DMS114 treated with DMSO at 0.1 percent for 48 hours (cell line): ENCODE data around the gene PHF12.
"Not testable (repeated sequence)": the region's sequence is repeated elsewhere in the genome, so short reads cannot be mapped to it uniquely, and the experiment has no call there.

ENCODE experiments used
- DNase-seq: peaks from one replicate; lab custom pipeline; 2025; ENCODE audit not compliant: unreplicated experiment; lab: John Stamatoyannopoulos, UW

PHF12 gene

GRCh38 chr17:28935744-28936460 lies 15.4 kb downstream of the PHF12 start:
- DNase-seq, result no peak

DNA sequence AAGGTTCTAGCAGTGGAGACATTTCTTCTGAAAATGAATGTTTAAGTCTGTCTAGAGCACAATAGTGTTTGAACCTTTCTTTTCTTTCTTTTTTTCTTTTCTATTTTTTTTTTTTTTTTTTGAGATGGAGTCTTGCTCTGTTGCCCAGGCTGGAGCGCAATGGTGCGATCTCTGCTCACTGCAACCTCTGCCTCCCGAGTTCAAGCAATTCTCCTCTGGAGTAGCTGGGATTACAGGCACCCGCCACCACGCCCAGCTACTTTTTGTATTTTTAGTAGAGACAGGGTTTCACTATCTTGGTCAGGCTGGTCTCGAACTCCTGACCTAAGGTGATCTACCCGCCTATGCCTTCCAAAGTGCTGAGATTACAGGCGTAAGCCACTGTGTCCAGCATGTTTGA lies 16.8 kb downstream of the PHF12 start:
- DNase-seq, result not testable (repeated sequence)

DNA sequence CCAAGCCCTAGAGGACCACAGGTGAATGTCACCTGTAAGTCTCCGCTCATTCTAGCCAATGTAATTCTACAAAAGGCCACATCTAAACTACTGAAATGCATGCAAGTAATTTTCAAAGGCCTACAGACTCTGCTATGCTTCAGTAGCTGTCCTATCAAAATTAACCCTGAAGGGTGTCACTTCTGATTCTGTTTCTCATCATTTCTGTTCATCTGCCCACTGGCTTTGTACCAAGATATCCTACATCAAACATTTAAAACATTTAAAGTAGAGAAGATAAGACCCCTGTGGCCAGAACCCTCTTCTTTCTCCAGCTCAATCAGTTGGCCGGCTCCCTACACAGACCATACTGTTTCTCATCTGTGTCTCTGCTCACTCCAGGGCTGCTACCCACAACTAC lies 21.5 kb downstream of the PHF12 start:
- DNase-seq, result no peak

DNA sequence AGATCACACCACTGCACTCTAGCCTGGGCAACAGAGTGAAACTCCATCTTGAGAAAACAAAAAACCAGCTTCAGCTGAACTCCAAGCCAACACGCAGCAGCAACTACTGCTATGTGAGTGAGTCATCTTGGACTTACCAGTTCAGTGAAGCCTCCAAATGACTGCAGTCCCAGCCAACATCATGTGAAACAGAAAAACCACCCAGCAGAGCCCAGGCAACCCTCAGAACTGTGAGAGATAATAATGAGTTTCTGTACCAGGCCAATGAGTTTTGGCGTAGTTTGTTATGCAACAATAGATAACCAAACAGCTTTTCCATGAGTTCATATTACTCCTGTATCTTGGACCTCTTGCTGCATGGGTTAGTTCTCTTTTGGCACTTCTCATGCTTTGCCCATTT lies 23.3 kb downstream of the PHF12 start:
- DNase-seq, result no peak

GRCh38 chr17:28926786-28927185 lies 24.5 kb downstream of the PHF12 start:
- no peak for DNase-seq

DNA sequence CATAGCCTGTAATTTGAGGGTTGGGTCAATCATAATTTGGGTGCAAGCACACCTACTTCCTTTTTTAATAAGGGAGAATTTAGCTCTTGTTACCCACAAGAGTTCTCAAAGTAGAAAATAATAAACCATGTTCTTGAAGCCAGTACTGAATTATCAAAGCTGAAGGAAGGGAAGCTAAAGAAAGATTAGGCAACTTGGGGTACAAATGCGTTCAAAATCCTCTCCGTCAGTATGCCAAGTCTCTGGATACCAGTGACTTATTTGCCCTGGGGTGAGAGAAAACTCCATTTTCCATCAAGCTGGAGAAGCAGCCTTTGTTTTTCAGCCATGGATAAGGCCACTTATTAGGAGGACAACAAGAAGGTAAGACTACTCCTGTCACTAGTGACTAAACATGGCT lies 25.0 kb downstream of the PHF12 start:
- no peak for DNase-seq

DNA sequence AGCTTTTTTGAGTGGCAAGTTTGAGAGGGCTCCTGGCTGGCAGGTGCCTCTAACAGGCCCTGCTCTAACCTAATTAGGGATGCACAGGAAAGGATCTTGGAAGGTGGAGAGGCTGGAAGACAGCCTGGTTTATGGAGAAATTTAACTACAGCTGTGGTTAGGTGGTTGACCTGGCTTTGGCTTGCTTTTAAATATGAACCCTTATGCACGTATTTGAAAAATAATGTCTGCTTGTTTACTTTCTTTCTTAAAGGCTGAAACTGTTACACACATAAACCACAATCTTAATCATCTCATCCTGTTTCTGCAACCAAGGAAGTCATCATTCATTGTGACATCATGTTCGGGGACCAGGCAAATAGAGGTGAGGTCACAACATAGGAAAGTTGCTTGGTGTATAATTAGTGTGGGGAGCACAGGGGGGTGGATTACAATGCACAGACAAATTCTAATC lies 25.4 kb downstream of the PHF12 start:
- DNase-seq, result no peak

- no peak for DNase-seq
Measured at GRCh38 chr17:28920201-28920600, 31.1 kb downstream of the PHF12 start.

DNA sequence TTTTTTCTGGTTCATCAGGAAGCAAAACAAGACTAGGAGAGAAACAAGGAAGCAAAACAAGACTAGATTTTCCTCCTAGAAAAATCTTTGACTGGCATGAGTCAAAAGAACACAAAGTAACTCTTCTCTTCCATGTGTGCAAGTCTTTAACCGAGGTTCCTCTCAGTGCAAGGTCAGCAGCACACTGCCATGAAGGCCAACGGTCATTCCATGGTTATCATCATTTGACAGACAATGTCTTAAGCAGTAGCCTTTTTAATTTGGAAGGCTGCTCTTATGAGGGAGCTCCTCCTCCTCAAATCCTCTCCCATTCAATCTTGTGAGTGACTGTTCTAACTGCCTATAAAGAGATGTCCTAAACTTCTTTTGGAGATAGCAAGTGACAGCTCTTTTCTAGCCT lies 33.0 kb downstream of the PHF12 start:
- no peak for DNase-seq

GRCh38 chr17:28917465-28917864 lies 33.9 kb downstream of the PHF12 start:
- DNase-seq, result no peak

GRCh38 chr17:28917029-28917428 lies 34.3 kb downstream of the PHF12 start:
- DNase-seq, result no peak

- peak; percentile 16 for DNase-seq
Measured at GRCh38 chr17:28916302-28916934, 34.9 kb downstream of the PHF12 start.

DNA sequence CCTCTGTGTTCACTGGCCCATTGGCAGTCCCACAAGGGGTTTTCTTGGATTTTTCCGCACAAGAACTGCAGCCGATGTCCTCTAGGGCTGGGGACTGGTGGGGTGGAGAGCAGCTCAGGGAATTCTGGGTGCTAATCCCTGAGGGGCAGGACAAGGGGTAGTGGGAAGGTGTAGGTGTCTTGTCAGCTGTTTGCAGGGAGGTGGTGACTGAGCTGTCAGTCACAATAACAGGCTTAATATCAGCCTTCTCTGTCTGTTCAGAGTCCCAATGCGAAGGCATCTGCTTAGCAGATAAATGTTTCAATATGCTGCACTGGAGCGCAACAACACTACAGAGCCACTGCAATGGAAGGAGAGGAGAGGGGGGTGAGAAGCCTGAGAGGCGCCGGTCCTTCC lies 38.4 kb downstream of the PHF12 start:
- DNase-seq, result no peak

DNA sequence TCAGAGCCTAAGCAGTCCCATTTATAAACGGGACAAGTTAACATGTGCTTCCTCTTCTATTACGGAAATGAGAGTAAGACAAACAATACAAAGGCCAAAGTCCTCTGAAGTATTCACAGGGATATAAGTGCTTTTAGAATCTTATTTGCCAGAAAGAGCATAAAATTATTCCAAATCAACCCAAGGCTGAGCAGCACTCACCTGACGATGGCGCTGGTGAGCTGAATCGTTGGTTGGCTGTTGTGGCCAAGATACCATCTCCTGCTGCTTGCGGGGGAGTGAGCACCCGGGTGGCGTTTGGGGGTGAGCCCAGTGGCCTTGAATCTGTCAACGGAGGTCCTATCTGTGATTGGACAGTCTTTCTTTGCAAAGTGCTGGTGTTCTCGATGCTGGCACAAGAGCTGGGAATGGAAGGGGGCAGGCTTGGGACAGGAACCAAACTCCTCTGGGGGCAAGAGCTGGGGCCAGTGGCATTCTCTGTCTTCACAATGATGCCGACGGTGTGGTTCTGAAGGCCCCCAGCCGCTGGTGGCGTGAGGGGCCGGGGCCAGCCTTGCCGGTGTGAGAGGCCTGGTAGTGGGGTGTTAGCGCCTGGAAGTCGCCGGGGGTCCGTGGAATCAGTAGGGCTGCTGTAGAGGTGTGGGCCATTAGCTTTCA lies 38.9 kb downstream of the PHF12 start:
- no peak for DNase-seq

GRCh38 chr17:28911411-28912045 lies 39.8 kb downstream of the PHF12 start:
- DNase-seq, result no peak

DNA sequence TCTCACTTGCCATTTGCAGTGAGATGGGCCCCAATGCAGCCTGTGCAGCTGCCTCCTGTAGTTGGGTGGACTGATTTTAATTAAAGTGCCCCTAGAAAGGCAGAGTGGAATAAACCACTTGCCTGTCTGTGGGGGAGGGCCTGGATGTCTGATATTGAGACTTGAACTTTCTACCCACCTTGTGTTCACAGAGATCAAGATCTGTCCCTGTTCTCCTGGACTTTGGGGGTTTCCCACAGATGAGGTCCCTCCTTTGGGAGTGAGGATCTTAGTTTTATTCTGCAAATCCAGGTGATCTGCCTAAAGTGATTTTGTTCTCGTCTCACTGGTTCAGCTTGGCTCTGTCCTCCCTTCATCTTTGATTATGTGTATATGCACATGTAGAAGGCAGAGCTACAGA lies 40.8 kb downstream of the PHF12 start:
- DNase-seq, result no peak

- no peak for DNase-seq
Measured at GRCh38 chr17:28908640-28909167, 42.6 kb downstream of the PHF12 start.

DNA sequence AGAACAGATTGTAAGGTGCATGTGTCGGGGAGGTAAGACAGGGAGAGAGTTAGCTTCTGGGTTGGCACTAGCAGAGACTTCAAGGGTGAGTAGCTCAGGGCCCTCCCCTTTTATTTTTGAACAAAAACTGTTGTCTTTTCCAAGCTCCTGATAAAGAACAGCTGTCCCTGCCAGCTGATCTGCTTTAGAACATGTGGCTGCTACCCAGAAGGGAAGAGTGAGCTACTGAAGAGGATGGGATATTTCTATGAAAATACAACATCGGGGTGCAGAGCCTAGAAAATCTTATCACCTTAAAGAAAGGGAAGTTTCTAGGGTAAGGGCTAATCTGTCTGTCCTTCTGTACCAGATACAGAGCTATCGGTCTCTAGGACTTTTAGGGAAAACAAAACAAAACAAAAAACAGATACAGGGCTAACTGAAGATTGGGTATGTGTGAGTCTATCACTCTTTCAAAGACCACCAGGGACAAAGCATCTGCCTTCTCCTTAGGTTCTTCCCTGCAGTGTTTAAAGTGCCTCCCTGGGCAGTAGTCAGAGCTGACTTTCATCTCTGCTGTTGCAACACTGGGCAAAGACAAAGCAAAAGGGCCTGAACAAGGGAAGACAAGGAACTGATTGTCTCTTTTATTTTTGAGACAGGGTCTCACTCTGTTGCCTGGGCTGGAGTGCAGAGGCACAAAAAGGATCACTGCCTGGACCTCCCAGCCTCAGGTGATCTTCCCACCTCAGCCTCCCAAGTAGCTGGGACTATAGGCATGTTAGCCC lies 43.4 kb downstream of the PHF12 start:
- DNase-seq, result no peak

- DNase-seq, result no peak
Measured at GRCh38 chr17:28906706-28907438, 44.4 kb downstream of the PHF12 start.

- DNase-seq, result no peak
Measured at GRCh38 chr17:28906276-28906675, 45.0 kb downstream of the PHF12 start.
